ENCODE results near the gene ATMIN. TPM values are rescaled to one million over a fixed set of nuclear protein-coding genes. Genes with fewer than 3 reads are reported as not detected.

ATMIN gene
- total and polyA plus RNA-seq, 10 donors: 9.7 to 34.3 (median 26.2) TPM

GRCh38 chr16:81003064-81003463 is 32.6 kb upstream of the ATMIN start:
- Histone ChIP-seq H3K27ac (peak overlapping the region in 3 of 8 donors; percentile 82 to 99 (median 98)), H3K36me3 (no peaks in the 10 kb centered on the region)

GRCh38 chr16:81003610-81004460 is 31.8 kb upstream of the ATMIN start:
- H3K27ac ChIP-seq: peak overlapping the region in 7 of 8 donors; percentile 73 to 99 (median 82)
- intact Hi-C loops (cut with DNase I; ENCODE audit: low total_unique reads): no loop called here
- H3K27me3 ChIP-seq (replicated peaks in 1 of 7): no peaks in the 10 kb centered on the region
- 44 to 63% (median 47%) methylated on average over 11 of the region's 11 CpGs for WGBS, 5 donors
- H3K4me1 ChIP-seq: peaks cover 14 to 56% (median 37%) of the 10 kb centered on the region in 6 donors
- H3K36me3 ChIP-seq: no peaks in the 10 kb centered on the region
- no peak for TF ChIP-seq CTCF (IDR thresholded peaks at IDR 0.05 in 8 of 11, conservative IDR thresholded peaks at IDR 0.05 in 3 of 11)
- no peak for TF ChIP-seq POLR2AphosphoS5 (IDR thresholded peaks at IDR 0.05)
- TF ChIP-seq POLR2A (IDR thresholded peaks at IDR 0.05): no peak
- H3K4me3 ChIP-seq: peak overlapping the region; percentile 22 to 84 (median 39)
- H3K9me3 ChIP-seq: no peaks in the 10 kb centered on the region
- DNase-seq: no peak

More at GRCh38 chr16:81003064-81003463, 32.6 kb upstream of the ATMIN start:
- Histone ChIP-seq H3K4me3 (no peak overlapping the region), H3K27me3 (replicated peaks in 1 of 7) (no peaks in the 10 kb centered on the region), H3K9me3 (no peaks in the 10 kb centered on the region), H3K4me1 (peaks cover 14 to 56% (median 38%) of the 10 kb centered on the region in 6 donors)
- 74 to 88% (median 76%) methylated on average over 4 of the region's 4 CpGs for WGBS, 5 donors
- no peak for DNase-seq
- intact Hi-C loops (cut with DNase I; ENCODE audit: low total_unique reads): no loop called here
- no peak for TF ChIP-seq CTCF (IDR thresholded peaks at IDR 0.05 in 8 of 11, conservative IDR thresholded peaks at IDR 0.05 in 3 of 11)
- TF ChIP-seq POLR2AphosphoS5 (IDR thresholded peaks at IDR 0.05): no peak
- TF ChIP-seq POLR2A (IDR thresholded peaks at IDR 0.05): no peak

- peak overlapping the region; percentile 22 to 95 (median 76) for H3K4me3 ChIP-seq
- 41 to 59% (median 48%) methylated on average over 14 of the region's 14 CpGs for WGBS, 5 donors
- intact Hi-C loops (cut with DNase I; ENCODE audit: low total_unique reads): no loop called here
Measured at GRCh38 chr16:81004646-81005353, 30.8 kb upstream of the ATMIN start.

More at GRCh38 chr16:81004646-81005353, 30.8 kb upstream of the ATMIN start:
- H3K4me1 ChIP-seq: peaks cover 14 to 56% (median 37%) of the 10 kb centered on the region in 6 donors
- H3K27ac ChIP-seq: peak overlapping the region in 7 of 8 donors; percentile 73 to 99 (median 82)
- H3K9me3 ChIP-seq: no peaks in the 10 kb centered on the region
- DNase-seq: no peak
- peak; percentile 8 to 80 (median 69) for TF ChIP-seq CTCF (IDR thresholded peaks at IDR 0.05 in 8 of 11, conservative IDR thresholded peaks at IDR 0.05 in 3 of 11)
- TF ChIP-seq POLR2A (IDR thresholded peaks at IDR 0.05): no peak
- no peak for TF ChIP-seq POLR2AphosphoS5 (IDR thresholded peaks at IDR 0.05)
- no peaks in the 10 kb centered on the region for H3K27me3 ChIP-seq (replicated peaks in 1 of 7)
- no peaks in the 10 kb centered on the region for H3K36me3 ChIP-seq

All from spleen (tissue), 11 donors.